ENCODE data around the gene NRP2.

GRCh38 chr2:205744074-205744591, 61.8 kb downstream of the NRP2 start:
- TF ChIP-seq POLR2A (IDR thresholded peaks at IDR 0.05; ENCODE audit: low read depth, low read length) (no peak), POLR2AphosphoS5 (IDR thresholded peaks at IDR 0.05; ENCODE audit: low read depth, low read length) (no peak), TAF1 (IDR thresholded peaks at IDR 0.05; ENCODE audit: borderline replicate concordance, low read depth, low read length) (no peak)
